Thyroid gland (tissue), 4 donors: Measurements from ENCODE around the gene CPT1A. TPM values are rescaled to one million over a fixed set of nuclear protein-coding genes. Genes with fewer than 3 reads are reported as not detected.

Source experiments
- DNase-seq, 2 donors: peaks; one replicate each; pipeline ENCODE4 v3.0.0-alpha.2; 2019
- H3K27ac ChIP-seq, 3 donors: fragments of 200-600 bp; sonication (generic); 1 replicate in 2 of 3; 2 replicates in 1 of 3; pipeline ENCODE4 v1.5.1; 2016 to 2019; ENCODE audit warnings: mild to moderate bottlenecking in 1 of 3, moderate library complexity in 1 of 3
- H3K27me3 ChIP-seq: fragments of 200-600 bp; sonication (generic); one replicate; pipeline ENCODE4 v1.5.1; 2019
- H3K36me3 ChIP-seq, 2 donors: fragments of 200-600 bp; sonication (generic); one replicate each; pipeline ENCODE4 v1.5.1; 2016 to 2019
- H3K4me1 ChIP-seq, 2 donors: fragments of 200-600 bp; sonication (generic); one replicate each; pipeline ENCODE4 v1.5.1; 2017 to 2019
- H3K4me3 ChIP-seq, 3 donors: fragments of 200-600 bp; sonication (generic); replicated peaks in 1 of 3; 1 replicate in 2 of 3; 2 replicates in 1 of 3; pipeline ENCODE4 v1.5.1; 2016; ENCODE audit warnings: mild to moderate bottlenecking in 1 of 3
- H3K9me3 ChIP-seq: fragments of 200-600 bp; sonication (generic); one replicate; pipeline ENCODE4 v1.5.1; 2017
- CTCF ChIP-seq, 6 experiments: fragments of 200-600 bp in 3 of 6; fragments of 450-650 bp in 3 of 6; sonication (generic) in 3 of 6; IDR thresholded peaks; one replicate each; pipeline ENCODE4 v1.5.1; 2016 to 2019; ENCODE audit warnings: antibody characterized with exemption in 6 of 6, mild to moderate bottlenecking in 2 of 6, inconsistent platforms in 1 of 6, moderate library complexity in 1 of 6
- POLR2A ChIP-seq, 2 donors: fragments of 450-650 bp; IDR thresholded peaks; one replicate each; pipeline ENCODE4 v1.6.1; 2017; ENCODE audit warnings: antibody characterized with exemption in 2 of 2, mild to moderate bottlenecking in 2 of 2, moderate library complexity in 1 of 2
- WGBS, 2 donors: methylation state at CpG; one replicate each; pipeline ENCODE4 v1.1.5; 2017; 5-methylcytosine and 5-hydroxymethylcytosine counted together
- intact Hi-C: fragments of 100-400 bp; cut with DNase I; formaldehyde crosslinking; loops from one replicate; pipeline ENCODE4 v1.15.1; 2023
- total RNA-seq, 4 donors: library from RNA; depleted of rRNA; stranded (reverse); fragments of >200 nt; gene quantifications; one replicate each; pipeline ENCODE4 v1.2.3, GENCODE V29; 2016

The CPT1A gene
- total RNA-seq, 4 donors from 2014 or later = 29.9 to 58.0 (median 43.8) TPM

- no peak for DNase-seq
- intact Hi-C loops = no loop called here
- Histone ChIP-seq H3K27me3 (no peaks in the 10 kb centered on the region), H3K9me3 (no peaks in the 10 kb centered on the region), H3K4me3 (no peak overlapping the region), H3K4me1 (peaks cover 5 to 22% of the 10 kb centered on the region in 2 donors), H3K36me3 (no peaks in the 10 kb centered on the region), H3K27ac (no peak overlapping the region)
- TF ChIP-seq CTCF (IDR thresholded peaks at IDR 0.05) = no peak
- no peak for TF ChIP-seq POLR2A (IDR thresholded peaks at IDR 0.05)
- 89 to 94% methylated on average over 16 to 18 of the region's 18 CpGs for WGBS, 2 donors
These were observed 26.6 kb upstream of the CPT1A start for GRCh38 chr11:68868221-68868835.

- Histone ChIP-seq H3K36me3 (no peaks in the 10 kb centered on the region), H3K4me1 (peaks cover 5 to 16% of the 10 kb centered on the region in 2 donors), H3K27ac (no peak overlapping the region), H3K9me3 (no peaks in the 10 kb centered on the region), H3K27me3 (no peaks in the 10 kb centered on the region), H3K4me3 (no peak overlapping the region)
- intact Hi-C loops = no loop called here
- 76 to 79% methylated on average over 6 of the region's 6 CpGs for WGBS, 2 donors
- DNase-seq = no peak
- TF ChIP-seq CTCF (IDR thresholded peaks at IDR 0.05) = no peak
- TF ChIP-seq POLR2A (IDR thresholded peaks at IDR 0.05) = no peak
These were observed 25.4 kb upstream of the CPT1A start for GRCh38 chr11:68867066-68867465.

- Histone ChIP-seq H3K4me3 (no peak overlapping the region), H3K27me3 (no peaks in the 10 kb centered on the region), H3K36me3 (no peaks in the 10 kb centered on the region), H3K27ac (no peak overlapping the region), H3K9me3 (no peaks in the 10 kb centered on the region), H3K4me1 (peaks cover 5 to 16% of the 10 kb centered on the region in 2 donors)
- TF ChIP-seq POLR2A (IDR thresholded peaks at IDR 0.05) = no peak
- no peak for TF ChIP-seq CTCF (IDR thresholded peaks at IDR 0.05)
- intact Hi-C loops = no loop called here
- no peak for DNase-seq
- 91 to 95% methylated on average over 10 to 11 of the region's 11 CpGs for WGBS, 2 donors
These were observed 23.5 kb upstream of the CPT1A start for GRCh38 chr11:68865241-68865640.

- Histone ChIP-seq H3K4me3 (no peak overlapping the region), H3K27me3 (no peaks in the 10 kb centered on the region), H3K36me3 (no peaks in the 10 kb centered on the region), H3K27ac (no peak overlapping the region), H3K4me1 (peaks cover 0 to 10% of the 10 kb centered on the region in 2 donors), H3K9me3 (no peaks in the 10 kb centered on the region)
- TF ChIP-seq POLR2A (IDR thresholded peaks at IDR 0.05) (no peak), CTCF (IDR thresholded peaks at IDR 0.05) (no peak)
- intact Hi-C loops = no loop called here
- 91 to 97% methylated on average over 3 of the region's 3 CpGs for WGBS, 2 donors
- DNase-seq = no peak
These were observed 22.0 kb upstream of the CPT1A start for GRCh38 chr11:68863553-68864265.

GRCh38 chr11:68862421-68862820 is 20.7 kb upstream of the CPT1A start:
- Histone ChIP-seq H3K27me3 (no peaks in the 10 kb centered on the region), H3K27ac (peak overlapping the region in 1 of 3 donors; percentile 5), H3K4me1 (peaks cover 0 to 10% of the 10 kb centered on the region in 2 donors), H3K9me3 (no peaks in the 10 kb centered on the region), H3K4me3 (no peak overlapping the region), H3K36me3 (no peaks in the 10 kb centered on the region)
- no peak for DNase-seq
- intact Hi-C loops = no loop called here
- TF ChIP-seq POLR2A (IDR thresholded peaks at IDR 0.05) (no peak), CTCF (IDR thresholded peaks at IDR 0.05) (no peak)
- WGBS, 2 donors = 77 to 78% methylated on average over 6 of the region's 6 CpGs
